ENCODE measurements around the gene PPP2R2C. TPM values are rescaled to one million over a fixed set of nuclear protein-coding genes. Genes with fewer than 3 reads are reported as not detected.

Gene PPP2R2C
- total RNA-seq, 1 donor from 2014 or later, result 2.2 TPM

- H3K27me3 ChIP-seq, result no peaks in the 10 kb centered on the region
- no peaks in the 10 kb centered on the region for H3K4me1 ChIP-seq
- no peak overlapping the region for H3K4me3 ChIP-seq
- TF ChIP-seq CTCF (IDR thresholded peaks at IDR 0.05), result no peak
- H3K27ac ChIP-seq, result no peak overlapping the region
- intact Hi-C loops (cut with DNase I), result no loop called here
- H3K36me3 ChIP-seq, result no peaks in the 10 kb centered on the region
- no peak for DNase-seq (ENCODE audit: low spot score in 2 of 2)
- no peaks in the 10 kb centered on the region for H3K9me3 ChIP-seq
Observed at GRCh38 chr4:6420972-6421371, 51.4 kb downstream of the PPP2R2C start.

GRCh38 chr4:6420036-6420435 is 52.4 kb downstream of the PPP2R2C start:
- Histone ChIP-seq H3K27me3 (no peaks in the 10 kb centered on the region), H3K27ac (no peak overlapping the region), H3K4me3 (no peak overlapping the region), H3K9me3 (no peaks in the 10 kb centered on the region), H3K4me1 (no peaks in the 10 kb centered on the region), H3K36me3 (no peaks in the 10 kb centered on the region)
- intact Hi-C loops (cut with DNase I), result no loop called here
- TF ChIP-seq CTCF (IDR thresholded peaks at IDR 0.05), result no peak
- DNase-seq (ENCODE audit: low spot score in 2 of 2), result no peak

GRCh38 chr4:6419452-6420028 is 52.9 kb downstream of the PPP2R2C start:
- DNase-seq (ENCODE audit: low spot score in 2 of 2), result no peak
- no peaks in the 10 kb centered on the region for H3K9me3 ChIP-seq
- no peaks in the 10 kb centered on the region for H3K4me1 ChIP-seq
- intact Hi-C loops (cut with DNase I), result no loop called here
- no peak overlapping the region for H3K27ac ChIP-seq
- H3K27me3 ChIP-seq, result no peaks in the 10 kb centered on the region
- no peak for TF ChIP-seq CTCF (IDR thresholded peaks at IDR 0.05)
- H3K4me3 ChIP-seq, result no peak overlapping the region
- no peaks in the 10 kb centered on the region for H3K36me3 ChIP-seq

GRCh38 chr4:6418193-6418755 is 54.1 kb downstream of the PPP2R2C start:
- Histone ChIP-seq H3K9me3 (no peaks in the 10 kb centered on the region), H3K4me3 (no peak overlapping the region), H3K4me1 (no peaks in the 10 kb centered on the region), H3K36me3 (no peaks in the 10 kb centered on the region), H3K27me3 (no peaks in the 10 kb centered on the region), H3K27ac (no peak overlapping the region)
- no peak for TF ChIP-seq CTCF (IDR thresholded peaks at IDR 0.05)
- intact Hi-C loops (cut with DNase I), result no loop called here
- no peak for DNase-seq (ENCODE audit: low spot score in 2 of 2)

- Histone ChIP-seq H3K9me3 (no peaks in the 10 kb centered on the region), H3K4me1 (no peaks in the 10 kb centered on the region), H3K36me3 (no peaks in the 10 kb centered on the region), H3K27ac (no peak overlapping the region), H3K4me3 (no peak overlapping the region), H3K27me3 (no peaks in the 10 kb centered on the region)
- intact Hi-C loops (cut with DNase I), result no loop called here
- TF ChIP-seq CTCF (IDR thresholded peaks at IDR 0.05), result no peak
- no peak for DNase-seq (ENCODE audit: low spot score in 2 of 2)
Observed at GRCh38 chr4:6417516-6418050, 54.8 kb downstream of the PPP2R2C start.

All from ascending aorta (tissue), 2 donors.